ENCODE measurements around the gene PERP.

PERP gene

GRCh38 chr6:138105446-138105845, 1.8 kb downstream of the PERP start:
- no peak overlapping the region for H3K4me3 ChIP-seq (replicated peaks in 1 of 2; ENCODE audit: low read depth in 2 of 2, low read length in 2 of 2)
- TF ChIP-seq CTCF (IDR thresholded peaks at IDR 0.05; ENCODE audit: low read depth, low read length) = no peak
- DNase-seq (ENCODE audit: low read depth in 2 of 2) = no peak

- H3K4me3 ChIP-seq (replicated peaks in 1 of 2; ENCODE audit: low read depth in 2 of 2, low read length in 2 of 2) = no peak overlapping the region
- no peak for TF ChIP-seq CTCF (IDR thresholded peaks at IDR 0.05; ENCODE audit: low read depth, low read length)
These were observed 2.5 kb downstream of the PERP start for GRCh38 chr6:138104618-138105213.

GRCh38 chr6:138103871-138104270, 3.3 kb downstream of the PERP start:
- no peak overlapping the region for H3K4me3 ChIP-seq (replicated peaks in 1 of 2; ENCODE audit: low read depth in 2 of 2, low read length in 2 of 2)
- no peak for DNase-seq (ENCODE audit: low read depth in 2 of 2)

More at GRCh38 chr6:138104618-138105213, 2.5 kb downstream of the PERP start:
- no peak for DNase-seq (ENCODE audit: low read depth in 2 of 2)

GRCh38 chr6:138101946-138102731, 5.1 kb downstream of the PERP start:
- TF ChIP-seq CTCF (IDR thresholded peaks at IDR 0.05; ENCODE audit: low read depth, low read length) = no peak
- no peak overlapping the region for H3K4me3 ChIP-seq (replicated peaks in 1 of 2; ENCODE audit: low read depth in 2 of 2, low read length in 2 of 2)
- peak in 1 of 2 donors; percentile 17 for DNase-seq (ENCODE audit: low read depth in 2 of 2)

More at GRCh38 chr6:138103871-138104270, 3.3 kb downstream of the PERP start:
- TF ChIP-seq CTCF (IDR thresholded peaks at IDR 0.05; ENCODE audit: low read depth, low read length) = no peak

GRCh38 chr6:138099832-138100231, 7.4 kb downstream of the PERP start:
- peak; percentile 31 to 81 for DNase-seq (ENCODE audit: low read depth in 2 of 2)
- no peak overlapping the region for H3K4me3 ChIP-seq (replicated peaks in 1 of 2; ENCODE audit: low read depth in 2 of 2, low read length in 2 of 2)
- no peak for TF ChIP-seq CTCF (IDR thresholded peaks at IDR 0.05; ENCODE audit: low read depth, low read length)

GRCh38 chr6:138098306-138098705, 8.9 kb downstream of the PERP start:
- no peak for TF ChIP-seq CTCF (IDR thresholded peaks at IDR 0.05; ENCODE audit: low read depth, low read length)
- H3K4me3 ChIP-seq (replicated peaks in 1 of 2; ENCODE audit: low read depth in 2 of 2, low read length in 2 of 2) = no peak overlapping the region
- DNase-seq (ENCODE audit: low read depth in 2 of 2) = no peak

All from cardiac fibroblast (primary cell).